ENCODE data around the gene CSF3. TPM values are rescaled to one million over a fixed set of nuclear protein-coding genes. Genes with fewer than 3 reads are reported as not detected.

Gene CSF3
- total RNA-seq, 1 experiment from 2014 or later, result 5.1 TPM

- DNase-seq (ENCODE audit: low read depth), result no peak
These were observed 45.8 kb downstream of the CSF3 start for GRCh38 chr17:40060887-40061608.

- DNase-seq (ENCODE audit: low read depth), result no peak
These were observed 46.4 kb downstream of the CSF3 start for GRCh38 chr17:40061609-40062038.

GRCh38 chr17:40062329-40063186 lies 47.3 kb downstream of the CSF3 start, which contains the start of gene THRA:
Gene THRA (plus strand): TSS chr17:40062965. CDS start chr17:40074489, 11,524 bp downstream.
- peak; percentile 34 for DNase-seq (ENCODE audit: low read depth)

GRCh38 chr17:40063187-40063771 lies 48.0 kb downstream of the CSF3 start:
- no peak for DNase-seq (ENCODE audit: low read depth)

GRCh38 chr17:40063901-40064531 lies 48.8 kb downstream of the CSF3 start:
- DNase-seq (ENCODE audit: low read depth), result no peak

GRCh38 chr17:40064971-40065768 lies 49.9 kb downstream of the CSF3 start:
- peak; percentile 72 for DNase-seq (ENCODE audit: low read depth)

- DNase-seq (ENCODE audit: low read depth), result peak; percentile 54
These were observed 50.7 kb downstream of the CSF3 start for GRCh38 chr17:40065769-40066510.

Other genes starting within 250 kb of the CSF3 start
- not detected in 2 replicates for gene IKZF3, start 151.1 kb upstream of the CSF3 start, total RNA-seq (2014; rRNA removed)
- not detected in 2 replicates for gene ZPBP2, start 147.2 kb upstream of the CSF3 start, total RNA-seq (2014; rRNA removed)
- 0.98 and 1.8 TPM in 2 replicates for gene GSDMB, start 96.8 kb upstream of the CSF3 start, total RNA-seq (2014; rRNA removed)
- 29.0 and 31.7 TPM in 2 replicates for gene ORMDL3, start 87.8 kb upstream of the CSF3 start, total RNA-seq (2014; rRNA removed)
- gene LRRC3C, start 87.7 kb upstream of the CSF3 start, total RNA-seq (2014; rRNA removed), result not detected in 2 replicates
- gene GSDMA, start 52.4 kb upstream of the CSF3 start, total RNA-seq (2014; rRNA removed), result not detected in 2 replicates
- gene PSMD3, start 34.6 kb upstream of the CSF3 start, total RNA-seq (2014; rRNA removed), result 153 and 159 TPM in 2 replicates
- gene MED24, start 39.0 kb downstream of the CSF3 start, total RNA-seq (2014; rRNA removed), result 52.9 and 65.1 TPM in 2 replicates
- gene THRA, start 47.5 kb downstream of the CSF3 start, total RNA-seq (2014; rRNA removed), result 22.3 and 32.5 TPM in 2 replicates
- 1.5 and 3.4 TPM in 2 replicates for gene NR1D1, start 85.1 kb downstream of the CSF3 start, total RNA-seq (2014; rRNA removed)
- 62.1 and 62.8 TPM in 2 replicates for gene MSL1, start 106.5 kb downstream of the CSF3 start, total RNA-seq (2014; rRNA removed)
- 35.5 and 38.3 TPM in 2 replicates for gene CASC3, start 125.1 kb downstream of the CSF3 start, total RNA-seq (2014; rRNA removed)
- gene RAPGEFL1, start 162.0 kb downstream of the CSF3 start, total RNA-seq (2014; rRNA removed), result 0.98 and 1.6 TPM in 2 replicates
- gene WIPF2, start 203.9 kb downstream of the CSF3 start, total RNA-seq (2014; rRNA removed), result 4.6 and 4.9 TPM in 2 replicates

All from LHCN-M2 (cell line).